ENCODE results near the gene TMEM179B. TPM values are rescaled to one million over a fixed set of nuclear protein-coding genes. Genes with fewer than 3 reads are reported as not detected.

Gene TMEM179B
- total and polyA plus RNA-seq, 2 of the 13 experiments (the other 11 are each of a cell fraction or from before 2014, with no cell fraction given) = 24.8 to 25.7 TPM

DNA sequence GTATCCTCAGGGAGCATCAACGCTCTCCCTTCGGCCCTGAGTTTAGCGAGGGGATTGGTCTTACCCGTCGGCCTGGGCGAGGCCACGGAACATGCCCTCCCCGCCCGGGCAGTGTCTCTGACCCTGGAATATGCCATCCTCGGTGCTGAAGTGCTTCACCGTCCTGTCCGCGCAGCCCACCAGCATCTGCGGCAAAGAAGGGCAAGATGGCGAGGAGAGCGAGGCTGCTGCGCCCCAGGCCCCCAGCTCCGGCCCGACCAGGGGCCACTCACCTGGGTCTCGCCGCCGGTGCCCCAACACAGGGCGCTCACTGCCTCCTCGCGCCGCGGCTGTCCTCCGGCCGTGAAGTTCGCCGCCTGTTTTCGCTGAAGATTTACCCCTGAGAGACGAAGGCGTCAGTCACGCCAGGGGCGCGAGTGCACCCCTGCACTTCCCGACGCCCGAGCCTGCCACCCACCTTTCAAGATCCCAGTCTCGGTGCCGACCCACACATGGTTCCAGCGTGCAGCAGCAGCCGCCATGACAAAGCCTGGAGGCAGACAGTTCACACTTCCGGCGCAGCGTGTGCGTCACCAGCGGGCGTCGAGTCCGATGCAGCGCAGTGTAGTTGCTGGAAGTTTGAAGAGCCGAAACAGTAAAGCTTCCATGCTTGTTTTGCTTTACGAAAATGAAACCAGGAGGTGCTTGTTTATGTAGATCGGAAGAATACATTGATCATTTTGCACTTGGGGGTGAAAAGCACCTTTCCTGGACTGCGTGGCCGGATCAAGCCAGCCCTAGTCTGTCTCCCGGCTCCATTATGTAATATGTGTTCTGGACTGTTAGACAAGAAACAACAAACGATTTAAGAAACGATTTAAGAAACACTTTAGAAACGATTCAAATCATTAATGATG, 52.1 kb downstream of the TMEM179B start, which contains the start of gene WDR74 (continued):
- TF ChIP-seq, protein P1, sequence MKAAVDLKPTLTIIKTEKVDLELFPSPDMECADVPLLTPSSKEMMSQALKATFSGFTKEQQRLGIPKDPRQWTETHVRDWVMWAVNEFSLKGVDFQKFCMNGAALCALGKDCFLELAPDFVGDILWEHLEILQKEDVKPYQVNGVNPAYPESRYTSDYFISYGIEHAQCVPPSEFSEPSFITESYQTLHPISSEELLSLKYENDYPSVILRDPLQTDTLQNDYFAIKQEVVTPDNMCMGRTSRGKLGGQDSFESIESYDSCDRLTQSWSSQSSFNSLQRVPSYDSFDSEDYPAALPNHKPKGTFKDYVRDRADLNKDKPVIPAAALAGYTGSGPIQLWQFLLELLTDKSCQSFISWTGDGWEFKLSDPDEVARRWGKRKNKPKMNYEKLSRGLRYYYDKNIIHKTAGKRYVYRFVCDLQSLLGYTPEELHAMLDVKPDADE (CRISPR knock-in tag; IDR thresholded peaks at IDR 0.05) = no peak
- TF ChIP-seq HNF4A (CRISPR knock-in tag; IDR thresholded peaks at IDR 0.05) (peak; percentile 31; the same call in 1 of the 2 replicates), HCFC1 (IDR thresholded peaks at IDR 0.05; ENCODE audit: low read depth, low read length) (peak; percentile 78), SP5 (CRISPR knock-in tag; IDR thresholded peaks at IDR 0.05; ENCODE audit: borderline replicate concordance, low read depth) (no peak), GPN1 (CRISPR knock-in tag; IDR thresholded peaks at IDR 0.05; ENCODE audit: borderline replicate concordance) (peak; percentile 26; the same call in 1 of the 2 replicates)
- TF ChIP-seq, protein P2, sequence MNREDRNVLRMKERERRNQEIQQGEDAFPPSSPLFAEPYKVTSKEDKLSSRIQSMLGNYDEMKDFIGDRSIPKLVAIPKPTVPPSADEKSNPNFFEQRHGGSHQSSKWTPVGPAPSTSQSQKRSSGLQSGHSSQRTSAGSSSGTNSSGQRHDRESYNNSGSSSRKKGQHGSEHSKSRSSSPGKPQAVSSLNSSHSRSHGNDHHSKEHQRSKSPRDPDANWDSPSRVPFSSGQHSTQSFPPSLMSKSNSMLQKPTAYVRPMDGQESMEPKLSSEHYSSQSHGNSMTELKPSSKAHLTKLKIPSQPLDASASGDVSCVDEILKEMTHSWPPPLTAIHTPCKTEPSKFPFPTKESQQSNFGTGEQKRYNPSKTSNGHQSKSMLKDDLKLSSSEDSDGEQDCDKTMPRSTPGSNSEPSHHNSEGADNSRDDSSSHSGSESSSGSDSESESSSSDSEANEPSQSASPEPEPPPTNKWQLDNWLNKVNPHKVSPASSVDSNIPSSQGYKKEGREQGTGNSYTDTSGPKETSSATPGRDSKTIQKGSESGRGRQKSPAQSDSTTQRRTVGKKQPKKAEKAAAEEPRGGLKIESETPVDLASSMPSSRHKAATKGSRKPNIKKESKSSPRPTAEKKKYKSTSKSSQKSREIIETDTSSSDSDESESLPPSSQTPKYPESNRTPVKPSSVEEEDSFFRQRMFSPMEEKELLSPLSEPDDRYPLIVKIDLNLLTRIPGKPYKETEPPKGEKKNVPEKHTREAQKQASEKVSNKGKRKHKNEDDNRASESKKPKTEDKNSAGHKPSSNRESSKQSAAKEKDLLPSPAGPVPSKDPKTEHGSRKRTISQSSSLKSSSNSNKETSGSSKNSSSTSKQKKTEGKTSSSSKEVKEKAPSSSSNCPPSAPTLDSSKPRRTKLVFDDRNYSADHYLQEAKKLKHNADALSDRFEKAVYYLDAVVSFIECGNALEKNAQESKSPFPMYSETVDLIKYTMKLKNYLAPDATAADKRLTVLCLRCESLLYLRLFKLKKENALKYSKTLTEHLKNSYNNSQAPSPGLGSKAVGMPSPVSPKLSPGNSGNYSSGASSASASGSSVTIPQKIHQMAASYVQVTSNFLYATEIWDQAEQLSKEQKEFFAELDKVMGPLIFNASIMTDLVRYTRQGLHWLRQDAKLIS (CRISPR knock-in tag; IDR thresholded peaks at IDR 0.05) = no peak
- TF ChIP-seq, protein P3, sequence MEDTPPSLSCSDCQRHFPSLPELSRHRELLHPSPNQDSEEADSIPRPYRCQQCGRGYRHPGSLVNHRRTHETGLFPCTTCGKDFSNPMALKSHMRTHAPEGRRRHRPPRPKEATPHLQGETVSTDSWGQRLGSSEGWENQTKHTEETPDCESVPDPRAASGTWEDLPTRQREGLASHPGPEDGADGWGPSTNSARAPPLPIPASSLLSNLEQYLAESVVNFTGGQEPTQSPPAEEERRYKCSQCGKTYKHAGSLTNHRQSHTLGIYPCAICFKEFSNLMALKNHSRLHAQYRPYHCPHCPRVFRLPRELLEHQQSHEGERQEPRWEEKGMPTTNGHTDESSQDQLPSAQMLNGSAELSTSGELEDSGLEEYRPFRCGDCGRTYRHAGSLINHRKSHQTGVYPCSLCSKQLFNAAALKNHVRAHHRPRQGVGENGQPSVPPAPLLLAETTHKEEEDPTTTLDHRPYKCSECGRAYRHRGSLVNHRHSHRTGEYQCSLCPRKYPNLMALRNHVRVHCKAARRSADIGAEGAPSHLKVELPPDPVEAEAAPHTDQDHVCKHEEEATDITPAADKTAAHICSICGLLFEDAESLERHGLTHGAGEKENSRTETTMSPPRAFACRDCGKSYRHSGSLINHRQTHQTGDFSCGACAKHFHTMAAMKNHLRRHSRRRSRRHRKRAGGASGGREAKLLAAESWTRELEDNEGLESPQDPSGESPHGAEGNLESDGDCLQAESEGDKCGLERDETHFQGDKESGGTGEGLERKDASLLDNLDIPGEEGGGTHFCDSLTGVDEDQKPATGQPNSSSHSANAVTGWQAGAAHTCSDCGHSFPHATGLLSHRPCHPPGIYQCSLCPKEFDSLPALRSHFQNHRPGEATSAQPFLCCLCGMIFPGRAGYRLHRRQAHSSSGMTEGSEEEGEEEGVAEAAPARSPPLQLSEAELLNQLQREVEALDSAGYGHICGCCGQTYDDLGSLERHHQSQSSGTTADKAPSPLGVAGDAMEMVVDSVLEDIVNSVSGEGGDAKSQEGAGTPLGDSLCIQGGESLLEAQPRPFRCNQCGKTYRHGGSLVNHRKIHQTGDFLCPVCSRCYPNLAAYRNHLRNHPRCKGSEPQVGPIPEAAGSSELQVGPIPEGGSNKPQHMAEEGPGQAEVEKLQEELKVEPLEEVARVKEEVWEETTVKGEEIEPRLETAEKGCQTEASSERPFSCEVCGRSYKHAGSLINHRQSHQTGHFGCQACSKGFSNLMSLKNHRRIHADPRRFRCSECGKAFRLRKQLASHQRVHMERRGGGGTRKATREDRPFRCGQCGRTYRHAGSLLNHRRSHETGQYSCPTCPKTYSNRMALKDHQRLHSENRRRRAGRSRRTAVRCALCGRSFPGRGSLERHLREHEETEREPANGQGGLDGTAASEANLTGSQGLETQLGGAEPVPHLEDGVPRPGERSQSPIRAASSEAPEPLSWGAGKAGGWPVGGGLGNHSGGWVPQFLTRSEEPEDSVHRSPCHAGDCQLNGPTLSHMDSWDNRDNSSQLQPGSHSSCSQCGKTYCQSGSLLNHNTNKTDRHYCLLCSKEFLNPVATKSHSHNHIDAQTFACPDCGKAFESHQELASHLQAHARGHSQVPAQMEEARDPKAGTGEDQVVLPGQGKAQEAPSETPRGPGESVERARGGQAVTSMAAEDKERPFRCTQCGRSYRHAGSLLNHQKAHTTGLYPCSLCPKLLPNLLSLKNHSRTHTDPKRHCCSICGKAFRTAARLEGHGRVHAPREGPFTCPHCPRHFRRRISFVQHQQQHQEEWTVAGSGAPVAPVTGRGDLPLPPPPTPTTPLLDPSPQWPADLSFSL (CRISPR knock-in tag; IDR thresholded peaks at IDR 0.05) = no peak
- TF ChIP-seq, protein P4, sequence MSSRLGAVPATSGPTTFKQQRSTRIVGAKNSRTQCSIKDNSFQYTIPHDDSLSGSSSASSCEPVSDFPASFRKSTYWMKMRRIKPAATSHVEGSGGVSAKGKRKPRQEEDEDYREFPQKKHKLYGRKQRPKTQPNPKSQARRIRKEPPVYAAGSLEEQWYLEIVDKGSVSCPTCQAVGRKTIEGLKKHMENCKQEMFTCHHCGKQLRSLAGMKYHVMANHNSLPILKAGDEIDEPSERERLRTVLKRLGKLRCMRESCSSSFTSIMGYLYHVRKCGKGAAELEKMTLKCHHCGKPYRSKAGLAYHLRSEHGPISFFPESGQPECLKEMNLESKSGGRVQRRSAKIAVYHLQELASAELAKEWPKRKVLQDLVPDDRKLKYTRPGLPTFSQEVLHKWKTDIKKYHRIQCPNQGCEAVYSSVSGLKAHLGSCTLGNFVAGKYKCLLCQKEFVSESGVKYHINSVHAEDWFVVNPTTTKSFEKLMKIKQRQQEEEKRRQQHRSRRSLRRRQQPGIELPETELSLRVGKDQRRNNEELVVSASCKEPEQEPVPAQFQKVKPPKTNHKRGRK (CRISPR knock-in tag; IDR thresholded peaks at IDR 0.05) = no peak
- TF ChIP-seq, protein P5, sequence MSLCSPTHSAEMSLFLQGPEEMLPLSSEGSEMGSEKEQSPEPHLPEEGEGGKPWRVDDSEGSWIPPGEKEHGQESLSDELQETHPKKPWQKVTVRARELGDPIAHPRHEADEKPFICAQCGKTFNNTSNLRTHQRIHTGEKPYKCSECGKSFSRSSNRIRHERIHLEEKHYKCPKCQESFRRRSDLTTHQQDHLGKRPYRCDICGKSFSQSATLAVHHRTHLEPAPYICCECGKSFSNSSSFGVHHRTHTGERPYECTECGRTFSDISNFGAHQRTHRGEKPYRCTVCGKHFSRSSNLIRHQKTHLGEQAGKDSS (CRISPR knock-in tag; IDR thresholded peaks at IDR 0.05; ENCODE audit: borderline replicate concordance, low read depth) = 0 out of 2 replicates have a peak, but pooled peaks have one; percentile 65
- TF ChIP-seq, protein P6, sequence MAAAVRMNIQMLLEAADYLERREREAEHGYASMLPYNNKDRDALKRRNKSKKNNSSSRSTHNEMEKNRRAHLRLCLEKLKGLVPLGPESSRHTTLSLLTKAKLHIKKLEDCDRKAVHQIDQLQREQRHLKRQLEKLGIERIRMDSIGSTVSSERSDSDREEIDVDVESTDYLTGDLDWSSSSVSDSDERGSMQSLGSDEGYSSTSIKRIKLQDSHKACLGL (CRISPR knock-in tag; IDR thresholded peaks at IDR 0.05) = peak; percentile 99; the same call in 1 of the 2 replicates
